Osteoblast (primary cell): ENCODE measurements around the gene STK17A. TPM values are rescaled to one million over a fixed set of nuclear protein-coding genes. Genes with fewer than 3 reads are reported as not detected.

Source experiments
- DNase-seq: peaks from one replicate; pipeline ENCODE4 v3.0.0; 2011; ENCODE audit warnings: low spot score, mixed read lengths; ENCODE audit not compliant: insufficient read length; ENCODE audit errors: missing footprints
- H2AFZ ChIP-seq: 2 replicates; pipeline ENCODE4 v1.6.0; 2011; ENCODE audit warnings: mild to moderate bottlenecking, low read length
- H3K27ac ChIP-seq: 2 replicates; pipeline ENCODE4 v1.5.1; 2011; ENCODE audit warnings: mild to moderate bottlenecking, low read depth, low read length, moderate library complexity
- H3K27me3 ChIP-seq: 2 replicates; pipeline ENCODE4 v1.6.0; 2012; ENCODE audit warnings: mild to moderate bottlenecking, control low read depth, inconsistent platforms, low read length, moderate library complexity; ENCODE audit not compliant: insufficient read depth
- H3K36me3 ChIP-seq: 2 replicates; pipeline ENCODE4 v1.5.1; 2011; ENCODE audit warnings: mild to moderate bottlenecking, low read length, control low read depth, moderate library complexity; ENCODE audit not compliant: insufficient read depth
- H3K4me1 ChIP-seq: 2 replicates; pipeline ENCODE4 v1.5.1; 2011; ENCODE audit warnings: mild to moderate bottlenecking, low read length, control low read depth, moderate library complexity; ENCODE audit not compliant: insufficient read depth
- H3K4me2 ChIP-seq: 2 replicates; pipeline ENCODE4 v1.6.0; 2011; ENCODE audit warnings: mild to moderate bottlenecking, low read length; ENCODE audit not compliant: insufficient read depth
- H3K4me3 ChIP-seq: fragments of 200-600 bp; sonication (generic); 3 replicates; pipeline ENCODE4 v1.5.1; 2012; ENCODE audit warnings: mild to moderate bottlenecking, low read length, inconsistent platforms; ENCODE audit not compliant: insufficient read depth
- H3K79me2 ChIP-seq: 2 replicates; pipeline ENCODE4 v1.6.0; 2012; ENCODE audit warnings: mild to moderate bottlenecking, low read length, control low read depth, inconsistent platforms; ENCODE audit not compliant: insufficient read depth
- H3K9me3 ChIP-seq: 2 replicates; pipeline ENCODE4 v1.5.1; 2011; ENCODE audit warnings: low read depth, low read length, control low read depth
- H4K20me1 ChIP-seq: 2 replicates; pipeline ENCODE4 v1.6.0; 2012; ENCODE audit warnings: mild to moderate bottlenecking, low read length, control low read depth; ENCODE audit not compliant: insufficient read depth
- CTCF ChIP-seq: IDR thresholded peaks from 2 replicates; pipeline ENCODE4 v1.5.1; 2011; ENCODE audit warnings: mild to moderate bottlenecking, low read depth, low read length, moderate library complexity; ENCODE audit errors: extremely low read depth
- total RNA-seq: library from RNA; depleted of rRNA; stranded (reverse); fragments of >200 nt; gene quantifications from 2 replicates; pipeline ENCODE4 v1.2.3, GENCODE V29; 2012

Gene STK17A
- total RNA-seq, 1 donor = 109 TPM

GRCh38 chr7:43535810-43536585, 46.9 kb upstream of the STK17A start:
- Histone ChIP-seq H3K9me3 (no peaks in the 10 kb centered on the region), H3K79me2 (no peaks in the 10 kb centered on the region), H3K4me3 (peak overlapping the region; percentile 2), H3K27ac (peak overlapping the region; percentile 52), H2AFZ (no peak overlapping the region), H3K27me3 (no peaks in the 10 kb centered on the region), H3K36me3 (no peaks in the 10 kb centered on the region), H3K4me2 (peak overlapping the region; percentile 63), H4K20me1 (no peaks in the 10 kb centered on the region), H3K4me1 (peaks cover 51% of the 10 kb centered on the region)
- no peak for TF ChIP-seq CTCF
- DNase-seq = peak; percentile 89

GRCh38 chr7:43536773-43537172, 46.1 kb upstream of the STK17A start:
- H3K27ac ChIP-seq = peak overlapping the region; percentile 52
- H2AFZ ChIP-seq = no peak overlapping the region

GRCh38 chr7:43537765-43538403, 45.0 kb upstream of the STK17A start:
- Histone ChIP-seq H3K4me1 (peaks cover 59% of the 10 kb centered on the region), H3K79me2 (no peaks in the 10 kb centered on the region), H2AFZ (no peak overlapping the region), H3K27ac (no peak overlapping the region), H3K4me3 (no peak overlapping the region), H3K36me3 (no peaks in the 10 kb centered on the region), H3K27me3 (no peaks in the 10 kb centered on the region), H4K20me1 (no peaks in the 10 kb centered on the region), H3K9me3 (no peaks in the 10 kb centered on the region), H3K4me2 (peak overlapping the region; percentile 0)
- no peak for TF ChIP-seq CTCF
- no peak for DNase-seq

More at GRCh38 chr7:43536773-43537172, 46.1 kb upstream of the STK17A start:
- no peaks in the 10 kb centered on the region for H3K9me3 ChIP-seq
- DNase-seq = no peak
- no peak overlapping the region for H3K4me2 ChIP-seq
- H3K27me3 ChIP-seq = no peaks in the 10 kb centered on the region
- no peaks in the 10 kb centered on the region for H3K36me3 ChIP-seq
- no peaks in the 10 kb centered on the region for H3K79me2 ChIP-seq
- no peak for TF ChIP-seq CTCF
- peaks cover 56% of the 10 kb centered on the region for H3K4me1 ChIP-seq
- no peak overlapping the region for H3K4me3 ChIP-seq
- H4K20me1 ChIP-seq = no peaks in the 10 kb centered on the region

- Histone ChIP-seq H3K4me2 (peak overlapping the region; percentile 0), H3K4me3 (no peak overlapping the region), H4K20me1 (no peaks in the 10 kb centered on the region), H3K27me3 (no peaks in the 10 kb centered on the region), H2AFZ (no peak overlapping the region), H3K79me2 (no peaks in the 10 kb centered on the region), H3K4me1 (peaks cover 56% of the 10 kb centered on the region), H3K36me3 (no peaks in the 10 kb centered on the region), H3K9me3 (no peaks in the 10 kb centered on the region), H3K27ac (no peak overlapping the region)
- no peak for TF ChIP-seq CTCF
- DNase-seq = no peak
Measured at GRCh38 chr7:43538404-43538771, 44.5 kb upstream of the STK17A start.
